ENCODE results near the gene LRRC56. TPM values are rescaled to one million over a fixed set of nuclear protein-coding genes. Genes with fewer than 3 reads are reported as not detected.

Gene LRRC56
- total RNA-seq, 4 donors from 2014 or later: 1.5 to 2.7 (median 1.8) TPM

DNA sequence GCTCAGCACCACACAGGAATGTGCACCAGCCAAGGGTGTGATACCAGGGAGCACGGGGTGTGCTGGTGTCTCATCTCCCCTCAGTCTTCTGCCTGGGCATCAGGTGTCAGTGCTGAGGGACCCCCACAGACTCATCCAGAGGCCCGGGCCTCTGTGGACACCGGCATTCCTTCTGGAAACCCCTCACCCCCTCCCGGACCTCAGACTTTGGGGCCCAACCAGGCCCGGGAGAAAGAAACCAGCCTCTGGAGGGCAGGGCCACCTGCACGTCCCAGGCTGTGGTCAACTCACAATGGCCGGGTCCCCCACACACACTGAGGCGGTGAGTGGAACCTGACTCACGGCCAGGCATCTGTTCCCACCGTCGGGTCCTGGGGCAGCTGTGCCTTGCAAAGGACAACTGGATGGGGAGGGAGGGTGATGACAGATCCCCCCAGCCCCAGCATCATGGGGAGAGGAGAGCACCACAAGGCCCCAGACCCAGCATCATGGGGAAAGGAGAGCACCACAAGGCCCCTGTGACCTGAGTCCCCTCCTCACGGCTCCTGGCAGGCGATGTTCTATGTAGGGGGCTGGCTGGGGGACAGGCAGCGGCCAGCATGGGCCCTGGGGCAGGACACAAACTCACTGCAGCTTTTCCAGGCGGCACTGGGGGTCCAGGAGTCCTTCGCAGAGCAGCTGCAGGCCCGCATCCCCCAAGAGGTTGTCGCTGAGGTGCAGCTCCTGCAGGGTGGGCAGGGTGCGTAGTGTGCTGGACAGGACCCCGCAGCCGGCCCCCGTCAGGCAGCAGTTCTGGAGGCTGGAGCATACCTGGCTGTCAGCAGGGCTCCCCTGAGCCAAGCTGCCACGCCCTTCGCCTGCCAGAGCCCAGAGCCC lies 37.9 kb upstream of the LRRC56 start:
- TF ChIP-seq, protein P1, sequence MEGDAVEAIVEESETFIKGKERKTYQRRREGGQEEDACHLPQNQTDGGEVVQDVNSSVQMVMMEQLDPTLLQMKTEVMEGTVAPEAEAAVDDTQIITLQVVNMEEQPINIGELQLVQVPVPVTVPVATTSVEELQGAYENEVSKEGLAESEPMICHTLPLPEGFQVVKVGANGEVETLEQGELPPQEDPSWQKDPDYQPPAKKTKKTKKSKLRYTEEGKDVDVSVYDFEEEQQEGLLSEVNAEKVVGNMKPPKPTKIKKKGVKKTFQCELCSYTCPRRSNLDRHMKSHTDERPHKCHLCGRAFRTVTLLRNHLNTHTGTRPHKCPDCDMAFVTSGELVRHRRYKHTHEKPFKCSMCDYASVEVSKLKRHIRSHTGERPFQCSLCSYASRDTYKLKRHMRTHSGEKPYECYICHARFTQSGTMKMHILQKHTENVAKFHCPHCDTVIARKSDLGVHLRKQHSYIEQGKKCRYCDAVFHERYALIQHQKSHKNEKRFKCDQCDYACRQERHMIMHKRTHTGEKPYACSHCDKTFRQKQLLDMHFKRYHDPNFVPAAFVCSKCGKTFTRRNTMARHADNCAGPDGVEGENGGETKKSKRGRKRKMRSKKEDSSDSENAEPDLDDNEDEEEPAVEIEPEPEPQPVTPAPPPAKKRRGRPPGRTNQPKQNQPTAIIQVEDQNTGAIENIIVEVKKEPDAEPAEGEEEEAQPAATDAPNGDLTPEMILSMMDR (IDR thresholded peaks at IDR 0.05): no peak
- no peak for TF ChIP-seq POLR2A (IDR thresholded peaks at IDR 0.05)
- intact Hi-C loops (cut with DNase I; ENCODE audit: low total_unique reads): loop anchor here (10.0 kb wide), 1 partner anchor 95 kb away; no protein-coding TSS in a partner anchor
- peak in 1 of 2 donors; percentile 80 for DNase-seq (ENCODE audit: low spot score in 2 of 2)

DNA sequence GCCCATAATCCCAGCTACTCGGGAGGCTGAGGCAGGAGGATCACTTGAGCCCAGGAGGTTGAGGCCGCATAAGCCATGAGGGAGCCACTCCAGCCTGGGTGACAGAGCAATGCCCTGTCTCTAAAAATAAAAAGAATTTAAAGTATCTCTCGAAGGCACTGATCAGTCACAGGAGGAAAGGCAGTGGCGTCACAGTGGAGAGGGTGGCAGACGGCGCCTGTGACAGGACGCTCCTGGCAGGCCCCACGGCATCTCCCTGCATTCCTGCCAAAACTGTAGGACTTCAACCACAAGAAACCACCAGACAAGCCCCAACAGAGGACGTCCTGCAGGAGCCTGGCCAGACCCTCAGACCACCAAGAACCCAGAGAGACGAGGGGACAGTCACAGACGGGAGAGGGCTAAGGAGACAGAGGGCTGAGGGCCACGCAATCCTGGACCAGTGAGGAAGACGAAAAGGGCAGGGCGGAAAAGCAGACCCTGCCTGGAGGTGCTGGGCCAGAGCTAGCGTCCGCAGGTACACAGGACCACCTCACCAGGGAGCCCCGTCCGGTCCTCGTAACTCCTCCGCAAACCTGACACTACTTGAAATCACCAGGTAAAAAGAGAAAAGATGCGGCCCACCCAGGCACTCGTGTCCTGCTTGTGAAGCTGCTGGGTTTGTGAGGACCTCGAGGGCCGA lies 36.2 kb upstream of the LRRC56 start:
- peak in 1 of 2 donors; percentile 83 for DNase-seq (ENCODE audit: low spot score in 2 of 2)
- intact Hi-C loops (cut with DNase I; ENCODE audit: low total_unique reads): loop anchor here (10.0 kb wide), 1 partner anchor 96 kb away; no protein-coding TSS in a partner anchor
- H3K4me3 ChIP-seq (ENCODE audit: low read depth, poor library complexity, severe bottlenecking): no peak overlapping the region
- 85 to 93% methylated on average over 24 of the region's 24 CpGs for WGBS, 2 donors
- TF ChIP-seq, protein P1 (IDR thresholded peaks at IDR 0.05): no peak
- no peak for TF ChIP-seq POLR2A (IDR thresholded peaks at IDR 0.05)

More for the DNA sequence above, 37.9 kb upstream of the LRRC56 start:
- 81 to 91% methylated on average over 14 to 24 of the region's 24 CpGs for WGBS, 2 donors
- no peak overlapping the region for H3K4me3 ChIP-seq (ENCODE audit: low read depth, poor library complexity, severe bottlenecking)

GRCh38 chr11:501683-502287 lies 35.5 kb upstream of the LRRC56 start:
- DNase-seq (ENCODE audit: low spot score in 2 of 2): peak in 1 of 2 donors; percentile 76
- intact Hi-C loops (cut with DNase I; ENCODE audit: low total_unique reads): loop anchor here (10.0 kb wide), 1 partner anchor 97 kb away; no protein-coding TSS in a partner anchor
- WGBS, 2 donors: 84 to 86% methylated on average over 16 of the region's 19 CpGs
- no peak overlapping the region for H3K4me3 ChIP-seq (ENCODE audit: low read depth, poor library complexity, severe bottlenecking)
- TF ChIP-seq, protein P1 (IDR thresholded peaks at IDR 0.05): no peak
- no peak for TF ChIP-seq POLR2A (IDR thresholded peaks at IDR 0.05)

DNA sequence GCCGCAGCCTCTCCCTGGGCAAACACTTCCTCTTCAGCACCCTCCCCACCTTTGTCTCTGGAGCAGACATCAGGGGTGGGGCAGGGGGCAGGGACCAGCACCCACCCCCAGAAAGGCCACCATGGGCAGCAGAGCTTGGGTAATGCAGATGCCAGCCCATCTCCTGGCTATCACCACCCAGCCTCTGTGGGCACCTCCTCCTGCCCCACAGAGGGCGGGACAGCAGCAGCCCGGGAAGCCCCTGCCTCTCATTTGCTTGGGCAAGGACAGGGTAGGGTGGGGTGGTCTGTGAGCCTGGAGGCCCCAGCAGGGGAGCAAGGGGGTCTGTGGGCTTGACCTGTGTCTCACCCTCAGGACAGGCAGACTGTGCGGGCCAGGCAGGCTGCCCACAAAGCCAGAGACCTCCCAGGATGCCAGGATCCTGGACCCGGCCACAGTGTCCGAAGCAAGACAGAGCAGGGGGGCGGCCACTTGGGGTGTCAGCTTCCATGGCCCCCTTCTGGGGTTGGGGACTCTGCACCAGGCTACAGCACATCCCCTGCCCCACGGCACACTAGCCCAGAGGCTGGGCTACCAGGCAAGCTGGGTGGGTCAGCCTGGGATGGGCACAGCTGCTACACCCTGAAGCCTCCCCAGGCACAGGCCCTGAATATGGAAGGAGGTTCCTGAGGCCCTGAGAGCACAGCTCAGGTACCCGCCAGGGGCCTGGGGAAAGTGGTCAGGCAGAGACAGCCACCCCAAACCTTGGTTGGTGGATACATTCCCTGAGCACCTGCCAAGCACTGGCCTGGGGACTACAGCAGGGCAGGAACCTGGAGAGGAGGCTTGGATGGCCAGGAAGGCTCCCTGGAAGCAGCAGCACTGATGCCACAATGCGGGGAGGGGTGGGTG lies 34.8 kb upstream of the LRRC56 start:
- 65 to 82% methylated on average over 6 to 8 of the region's 10 CpGs for WGBS, 2 donors
- TF ChIP-seq, protein P1 (IDR thresholded peaks at IDR 0.05): no peak
- TF ChIP-seq POLR2A (IDR thresholded peaks at IDR 0.05): no peak
- peak in 1 of 2 donors; percentile 87 for DNase-seq (ENCODE audit: low spot score in 2 of 2)
- intact Hi-C loops (cut with DNase I; ENCODE audit: low total_unique reads): loop anchor here (10.0 kb wide), 1 partner anchor 98 kb away; no protein-coding TSS in a partner anchor
- no peak overlapping the region for H3K4me3 ChIP-seq (ENCODE audit: low read depth, poor library complexity, severe bottlenecking)

Data from lower leg skin (tissue), 4 donors.